ENCODE results near the gene MED27. TPM values are rescaled to one million over a fixed set of nuclear protein-coding genes. Genes with fewer than 3 reads are reported as not detected.

The MED27 gene
- total and polyA plus RNA-seq, 2 of the 8 experiments (the other 6 are each of a cell fraction or from before 2014, with no cell fraction given): 29.9 to 56.5 TPM

GRCh38 chr9:131834721-131835120 is 244.9 kb downstream of the MED27 start (continued):
- TF ChIP-seq TEAD4 (IDR thresholded peaks at IDR 0.05; ENCODE audit: low read depth, low read length): no peak
- no peak for TF ChIP-seq CEBPB (IDR thresholded peaks at IDR 0.05; ENCODE audit: low read depth, low read length)
- no peak for TF ChIP-seq YY1 (IDR thresholded peaks at IDR 0.05; ENCODE audit: low read depth, low read length)
- no peak for TF ChIP-seq KDM5A (IDR thresholded peaks at IDR 0.05; ENCODE audit: low read length)
- TF ChIP-seq PHF8 (conservative IDR thresholded peaks at IDR 0.05; ENCODE audit: low read depth, low read length): no peak
- TF ChIP-seq KDM1A (IDR thresholded peaks at IDR 0.05; ENCODE audit: borderline replicate concordance, low read length): no peak
- no peak for TF ChIP-seq NRF1 (IDR thresholded peaks at IDR 0.05; ENCODE audit: low read depth, low read length)
- TF ChIP-seq CHD1 (IDR thresholded peaks at IDR 0.05; ENCODE audit: low read depth, low read length): no peak
- no peak for TF ChIP-seq ASH2L (IDR thresholded peaks at IDR 0.05; ENCODE audit: low read length)
- no peak for TF ChIP-seq POLR2A (IDR thresholded peaks at IDR 0.05; ENCODE audit: control extremely low read depth in 1 of 2, low read depth in 2 of 2, low read length in 2 of 2)
